Upper lobe of left lung (tissue), 4 donors: ENCODE data around the gene DDX10.

Source experiments
- EP300 ChIP-seq, 4 donors: sonication (generic); formaldehyde crosslinking; IDR thresholded peaks; one replicate each; pipeline ENCODE4 v1.5.1; 2017; ENCODE audit warnings: antibody characterized with exemption in 4 of 4, control low read depth in 2 of 4
- TF ChIP-seq, protein P1 (sequence below), 6 experiments: fragments of 450-650 bp in 4 of 6; fragments of 200-600 bp in 2 of 6; sonication (generic) in 2 of 6; IDR thresholded peaks; one replicate each; pipeline ENCODE4 v1.5.1; 2016 to 2019; ENCODE audit warnings: antibody characterized with exemption in 6 of 6

DNA sequence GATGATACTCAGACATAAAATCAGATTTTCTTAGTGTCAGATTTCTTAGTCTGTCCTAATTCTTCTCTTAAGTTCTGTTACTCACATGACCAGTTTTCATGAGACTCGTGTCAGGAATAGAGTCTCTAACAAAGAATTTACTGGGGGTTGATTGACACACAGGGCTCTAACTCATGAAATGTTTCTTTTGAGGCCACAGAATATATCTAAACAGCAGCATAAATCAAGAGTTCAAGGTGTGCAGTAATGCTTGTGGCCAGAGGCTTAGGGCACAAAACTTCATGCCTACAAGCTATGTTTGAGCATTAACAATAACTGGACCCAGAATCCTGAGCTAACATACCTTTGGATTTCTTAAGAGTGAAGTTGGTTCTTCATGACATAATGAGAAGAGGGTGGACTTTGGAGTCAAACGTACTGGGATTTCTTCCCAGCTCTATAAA is 237.2 kb downstream of the DDX10 start:
- TF ChIP-seq, protein P1, sequence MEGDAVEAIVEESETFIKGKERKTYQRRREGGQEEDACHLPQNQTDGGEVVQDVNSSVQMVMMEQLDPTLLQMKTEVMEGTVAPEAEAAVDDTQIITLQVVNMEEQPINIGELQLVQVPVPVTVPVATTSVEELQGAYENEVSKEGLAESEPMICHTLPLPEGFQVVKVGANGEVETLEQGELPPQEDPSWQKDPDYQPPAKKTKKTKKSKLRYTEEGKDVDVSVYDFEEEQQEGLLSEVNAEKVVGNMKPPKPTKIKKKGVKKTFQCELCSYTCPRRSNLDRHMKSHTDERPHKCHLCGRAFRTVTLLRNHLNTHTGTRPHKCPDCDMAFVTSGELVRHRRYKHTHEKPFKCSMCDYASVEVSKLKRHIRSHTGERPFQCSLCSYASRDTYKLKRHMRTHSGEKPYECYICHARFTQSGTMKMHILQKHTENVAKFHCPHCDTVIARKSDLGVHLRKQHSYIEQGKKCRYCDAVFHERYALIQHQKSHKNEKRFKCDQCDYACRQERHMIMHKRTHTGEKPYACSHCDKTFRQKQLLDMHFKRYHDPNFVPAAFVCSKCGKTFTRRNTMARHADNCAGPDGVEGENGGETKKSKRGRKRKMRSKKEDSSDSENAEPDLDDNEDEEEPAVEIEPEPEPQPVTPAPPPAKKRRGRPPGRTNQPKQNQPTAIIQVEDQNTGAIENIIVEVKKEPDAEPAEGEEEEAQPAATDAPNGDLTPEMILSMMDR (IDR thresholded peaks at IDR 0.05) = no peak
- no peak for TF ChIP-seq EP300 (IDR thresholded peaks at IDR 0.05)
